ENCODE results near the gene CCNY.

DNA sequence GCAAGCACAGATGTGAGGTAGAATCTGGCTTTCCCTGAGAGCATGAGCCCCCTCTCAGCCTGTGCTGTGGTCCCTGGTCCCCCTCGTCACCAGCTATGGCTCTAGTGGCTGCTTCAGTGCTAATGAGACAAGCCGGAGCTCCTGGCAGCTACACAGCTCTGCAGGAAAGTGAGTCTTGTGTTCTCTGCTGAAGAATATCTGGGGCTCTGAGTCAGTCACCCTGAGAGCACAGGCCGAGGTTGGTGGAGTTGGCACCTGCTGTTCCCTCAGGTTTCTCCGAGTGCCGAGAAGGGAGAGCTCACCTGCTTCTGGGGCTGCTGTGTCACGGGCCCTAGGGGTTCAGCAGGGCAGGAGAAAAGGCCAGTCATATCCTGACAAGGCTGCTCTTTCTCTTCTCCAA, 231.6 kb downstream of the CCNY start:
- TF ChIP-seq, protein P1, sequence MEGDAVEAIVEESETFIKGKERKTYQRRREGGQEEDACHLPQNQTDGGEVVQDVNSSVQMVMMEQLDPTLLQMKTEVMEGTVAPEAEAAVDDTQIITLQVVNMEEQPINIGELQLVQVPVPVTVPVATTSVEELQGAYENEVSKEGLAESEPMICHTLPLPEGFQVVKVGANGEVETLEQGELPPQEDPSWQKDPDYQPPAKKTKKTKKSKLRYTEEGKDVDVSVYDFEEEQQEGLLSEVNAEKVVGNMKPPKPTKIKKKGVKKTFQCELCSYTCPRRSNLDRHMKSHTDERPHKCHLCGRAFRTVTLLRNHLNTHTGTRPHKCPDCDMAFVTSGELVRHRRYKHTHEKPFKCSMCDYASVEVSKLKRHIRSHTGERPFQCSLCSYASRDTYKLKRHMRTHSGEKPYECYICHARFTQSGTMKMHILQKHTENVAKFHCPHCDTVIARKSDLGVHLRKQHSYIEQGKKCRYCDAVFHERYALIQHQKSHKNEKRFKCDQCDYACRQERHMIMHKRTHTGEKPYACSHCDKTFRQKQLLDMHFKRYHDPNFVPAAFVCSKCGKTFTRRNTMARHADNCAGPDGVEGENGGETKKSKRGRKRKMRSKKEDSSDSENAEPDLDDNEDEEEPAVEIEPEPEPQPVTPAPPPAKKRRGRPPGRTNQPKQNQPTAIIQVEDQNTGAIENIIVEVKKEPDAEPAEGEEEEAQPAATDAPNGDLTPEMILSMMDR (IDR thresholded peaks at IDR 0.05; ENCODE audit: low read depth, low read length, poor library complexity, severe bottlenecking): no peak
- TF ChIP-seq EZH2phosphoT487 (IDR thresholded peaks at IDR 0.05; ENCODE audit: borderline replicate concordance, low read length): no peak

All from DOHH2 (cell line).